GM19023 (cell line): ENCODE data around the gene TNFSF15.
"Not testable (repeated sequence)": the region's sequence is repeated elsewhere in the genome, so short reads cannot be mapped to it uniquely, and the experiment has no call there.

Experiments used
- ATAC-seq: cut with Tn5 transposase; IDR thresholded peaks from one replicate; pipeline ENCODE4 v1.9.1; 2021; ENCODE audit warnings: mild to moderate bottlenecking, moderate library complexity; ENCODE audit not compliant: unreplicated experiment

TNFSF15 gene

GRCh38 chr9:114757395-114757794 is 48.4 kb downstream of the TNFSF15 start:
- no peak for ATAC-seq

DNA sequence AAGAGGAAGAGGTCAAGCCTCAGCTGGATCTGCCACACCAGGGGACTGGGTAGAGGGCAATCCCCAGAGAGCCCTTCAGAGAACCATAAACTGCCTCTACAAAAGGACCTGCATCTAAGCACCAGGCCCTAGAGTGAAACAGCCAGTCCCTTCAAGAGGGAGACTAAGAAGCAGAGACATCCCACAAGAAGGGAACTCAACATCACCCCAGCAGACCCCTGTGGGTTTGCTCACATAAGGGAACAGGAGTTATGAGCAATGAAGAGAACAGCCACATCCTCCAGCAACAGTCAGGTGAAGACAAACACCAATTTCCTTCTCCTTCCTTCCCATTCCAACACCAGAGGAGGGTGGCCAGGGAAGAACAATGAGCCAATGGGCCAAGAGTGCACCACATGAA is 48.9 kb downstream of the TNFSF15 start:
- ATAC-seq = no peak

- ATAC-seq = no peak
These were observed 51.3 kb downstream of the TNFSF15 start for GRCh38 chr9:114754581-114754980.

- no peak for ATAC-seq
These were observed 59.1 kb downstream of the TNFSF15 start for GRCh38 chr9:114746591-114747346.

GRCh38 chr9:114745879-114746550 is 59.8 kb downstream of the TNFSF15 start:
- ATAC-seq = no peak

- ATAC-seq = no peak
These were observed 60.6 kb downstream of the TNFSF15 start for GRCh38 chr9:114745108-114745848.

GRCh38 chr9:114743446-114743845 is 62.4 kb downstream of the TNFSF15 start:
- ATAC-seq = no peak

GRCh38 chr9:114742947-114743346 is 62.9 kb downstream of the TNFSF15 start:
- ATAC-seq = no peak

- not testable (repeated sequence) for ATAC-seq
These were observed 64.3 kb downstream of the TNFSF15 start for GRCh38 chr9:114741521-114741920.

DNA sequence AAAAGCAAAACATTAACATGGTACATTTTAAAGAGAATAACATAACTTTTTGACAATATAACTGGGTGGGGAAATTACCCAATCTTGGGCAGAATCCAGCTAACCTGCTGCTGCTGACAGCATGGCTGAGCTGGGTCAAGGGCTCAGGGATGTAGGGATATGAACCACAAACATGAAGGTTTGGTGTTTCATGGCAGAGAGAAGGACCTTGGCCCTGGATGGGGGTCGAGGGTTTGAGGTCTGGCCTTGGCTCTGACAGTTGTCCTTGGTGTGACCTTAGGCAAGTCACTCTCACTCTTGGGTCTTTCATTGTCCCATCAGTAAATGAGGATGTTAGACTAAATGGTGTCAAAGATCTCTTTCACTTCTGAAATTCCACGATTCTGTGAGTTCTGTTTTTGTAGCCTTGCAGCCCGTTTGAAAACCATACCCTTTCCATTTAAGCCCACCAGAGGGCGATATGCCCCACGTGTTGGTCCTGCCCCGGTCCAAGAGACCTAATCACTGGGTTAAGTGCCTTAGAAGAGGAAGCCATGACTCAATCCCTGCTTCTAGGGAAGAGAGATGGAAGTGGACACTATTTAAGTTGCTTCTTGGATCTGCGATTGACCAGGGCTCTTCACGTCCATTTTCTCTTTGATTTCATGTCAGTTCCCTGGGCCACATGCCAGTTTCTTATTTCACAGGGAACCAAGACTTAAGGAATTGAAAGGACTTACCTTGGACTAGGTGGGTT is 67.1 kb downstream of the TNFSF15 start:
- no peak for ATAC-seq

DNA sequence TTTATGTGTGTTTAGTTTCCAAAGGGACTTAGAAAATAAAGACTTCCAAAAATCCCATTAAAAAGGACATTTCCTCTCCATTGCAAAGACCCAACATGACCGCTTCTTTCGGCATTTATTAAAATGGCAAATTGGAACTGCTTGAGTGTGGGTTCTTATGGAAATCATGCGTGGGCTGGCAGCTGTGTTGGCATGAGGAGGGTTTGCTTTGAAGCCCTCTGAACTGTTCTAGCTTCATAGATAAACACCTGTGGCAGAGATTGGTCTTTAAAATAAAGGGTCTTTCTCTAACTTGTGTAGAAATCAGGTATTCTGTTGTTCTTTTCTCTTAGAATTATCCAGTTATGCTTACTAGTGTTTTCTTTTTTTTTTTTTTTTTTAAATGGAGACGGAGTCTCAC is 68.0 kb downstream of the TNFSF15 start:
- ATAC-seq = no peak

DNA sequence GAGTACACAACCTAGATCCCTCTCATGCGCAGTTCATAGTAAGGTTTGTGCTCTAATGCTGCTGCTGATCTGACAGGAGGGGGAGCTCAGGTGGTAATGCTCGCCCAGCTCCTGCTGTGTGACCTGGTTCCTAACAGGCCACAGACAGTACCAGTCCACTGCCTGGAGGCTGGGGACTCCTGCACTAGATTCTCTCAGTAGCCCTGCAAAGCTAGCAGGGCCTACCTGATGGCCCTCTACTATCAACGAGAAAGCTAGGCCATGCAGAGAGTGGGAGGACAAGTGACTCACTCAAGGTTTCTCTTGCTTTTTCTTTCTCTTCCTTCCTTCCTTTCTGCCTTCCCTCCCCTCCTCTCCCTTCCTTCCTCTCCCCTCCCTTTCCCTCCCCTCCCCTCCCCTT is 68.7 kb downstream of the TNFSF15 start:
- ATAC-seq = no peak

- no peak for ATAC-seq
These were observed 70.1 kb downstream of the TNFSF15 start for GRCh38 chr9:114735704-114736103.

- ATAC-seq = not testable (repeated sequence)
These were observed 70.7 kb downstream of the TNFSF15 start for GRCh38 chr9:114735139-114735538.
